Measurements from ENCODE around the gene AFF3.

Gene AFF3

GRCh38 chr2:99956232-99957030 lies 186.0 kb downstream of the AFF3 start:
- no peak for TF ChIP-seq CTCF (IDR thresholded peaks at IDR 0.05)

GRCh38 chr2:99953750-99954149 lies 188.6 kb downstream of the AFF3 start:
- TF ChIP-seq CTCF (IDR thresholded peaks at IDR 0.05), result no peak

GRCh38 chr2:99949963-99950362 lies 192.4 kb downstream of the AFF3 start:
- TF ChIP-seq CTCF (IDR thresholded peaks at IDR 0.05), result no peak

- TF ChIP-seq CTCF (IDR thresholded peaks at IDR 0.05), result no peak
These were observed 192.9 kb downstream of the AFF3 start for GRCh38 chr2:99949530-99949929.

GRCh38 chr2:99948010-99948409 lies 194.4 kb downstream of the AFF3 start:
- no peak for TF ChIP-seq CTCF (IDR thresholded peaks at IDR 0.05)

- TF ChIP-seq CTCF (IDR thresholded peaks at IDR 0.05), result no peak
These were observed 198.4 kb downstream of the AFF3 start for GRCh38 chr2:99944019-99944418.

GRCh38 chr2:99942561-99943347 lies 199.6 kb downstream of the AFF3 start:
- no peak for TF ChIP-seq CTCF (IDR thresholded peaks at IDR 0.05)

Measured in LNCAP (cell line).